WTC11 (cell line): ENCODE results near the gene DPP10. TPM values are rescaled to one million over a fixed set of nuclear protein-coding genes. Genes with fewer than 3 reads are reported as not detected.
A peak's percentile ranks its signal among the peaks of the same experiment; 100 is the strongest.

Source experiments
- ATAC-seq: fragments of 200-7000 bp; cut with Tn5 transposase; 2 replicates; pipeline ENCODE4 v1.10.0; 2021; ENCODE audit warnings: mild to moderate bottlenecking, moderate library complexity
- CTCF ChIA-PET: fragments of 300-600 bp; sonication (Branson Sonifier 250); formaldehyde crosslinking; loops from one replicate; lab custom pipeline; 2021; ENCODE audit warnings: antibody characterized with exemption; lab: Charles Lee
- POLR2A ChIA-PET: fragments of 350-600 bp; sonication (Branson Sonifier 250); formaldehyde crosslinking; loops from one replicate; lab custom pipeline; 2021; ENCODE audit warnings: antibody characterized with exemption; lab: Charles Lee
- DNase-seq: peaks from one replicate; pipeline ENCODE4 v3.0.0; 2021; ENCODE audit warnings: low spot score
- H3K27ac Mint-ChIP-seq: 2 replicates; pipeline ENCODE4 v1.8.0; 2021; ENCODE audit warnings: mixed read lengths
- H3K27me3 Mint-ChIP-seq: 2 replicates; pipeline ENCODE4 v1.8.0; 2021; ENCODE audit warnings: low read depth, mild to moderate bottlenecking, moderate library complexity, mixed read lengths
- H3K36me3 Mint-ChIP-seq: 2 replicates; pipeline ENCODE4 v1.8.0; 2021; ENCODE audit warnings: mixed read lengths
- H3K4me1 Mint-ChIP-seq: 2 replicates; pipeline ENCODE4 v1.8.0; 2022; ENCODE audit warnings: mixed read lengths
- H3K4me3 Mint-ChIP-seq: 2 replicates; pipeline ENCODE4 v1.8.0; 2021; ENCODE audit warnings: mild to moderate bottlenecking, moderate library complexity, mixed read lengths
- H3K9me3 Mint-ChIP-seq: 2 replicates; pipeline ENCODE4 v1.8.0; 2021; ENCODE audit warnings: mixed read lengths
- MXD4 ChIP-seq: fragments of 250-450 bp; sonication (Bioruptor Pico); IDR thresholded peaks from 2 replicates; pipeline ENCODE4 v1.8.0; 2021; ENCODE audit warnings: mild to moderate bottlenecking, moderate library complexity, borderline replicate concordance
- NR3C1 ChIP-seq: sonication (generic); formaldehyde crosslinking; conservative IDR thresholded peaks from 2 replicates; pipeline ENCODE4 v1.8.1; 2023; ENCODE audit warnings: low read depth, mild to moderate bottlenecking, missing genetic modification reagents
- TEAD4 ChIP-seq: sonication (generic); formaldehyde crosslinking; IDR thresholded peaks from 2 replicates; pipeline ENCODE4 v1.8.0; 2022; ENCODE audit warnings: mild to moderate bottlenecking, missing genetic modification reagents
- total RNA-seq: library from RNA; stranded (reverse); gene quantifications from 3 replicates; pipeline ENCODE4 v1.2.3, GENCODE V29; 2021
- TF ChIP-seq, protein P1 (sequence below): sonication (generic); formaldehyde crosslinking; IDR thresholded peaks from 2 replicates; pipeline ENCODE4 v1.8.1; 2022; ENCODE audit warnings: low read depth, mild to moderate bottlenecking, moderate library complexity, missing genetic modification reagents, borderline replicate concordance
- TF ChIP-seq, protein P2 (sequence below): sonication (generic); formaldehyde crosslinking; IDR thresholded peaks from 2 replicates; pipeline ENCODE4 v1.8.0; 2022; ENCODE audit warnings: mild to moderate bottlenecking, missing genetic modification reagents
- TF ChIP-seq, protein P3 (sequence below): fragments of 250-450 bp; sonication (Bioruptor Pico); IDR thresholded peaks from 2 replicates; pipeline ENCODE4 v1.9.0; 2021; ENCODE audit warnings: mild to moderate bottlenecking
- TF ChIP-seq, protein P4 (sequence below): sonication (generic); formaldehyde crosslinking; IDR thresholded peaks from 2 replicates; pipeline ENCODE4 v1.8.0; 2022; ENCODE audit warnings: mild to moderate bottlenecking, missing genetic modification reagents
- TF ChIP-seq, protein P5 (sequence below): sonication (generic); formaldehyde crosslinking; IDR thresholded peaks from 2 replicates; pipeline ENCODE4 v1.8.0; 2023; ENCODE audit warnings: missing genetic modification reagents, mild to moderate bottlenecking, borderline replicate concordance
- TF ChIP-seq, protein P6 (sequence below): sonication (generic); formaldehyde crosslinking; IDR thresholded peaks from 2 replicates; pipeline ENCODE4 v1.8.0; 2023; ENCODE audit warnings: mild to moderate bottlenecking, missing genetic modification reagents
- TF ChIP-seq, protein P7 (sequence below): fragments of 250-450 bp; sonication (Bioruptor Pico); IDR thresholded peaks from 2 replicates; pipeline ENCODE4 v1.9.0; 2021; ENCODE audit warnings: mild to moderate bottlenecking, borderline replicate concordance
- TF ChIP-seq, protein P8 (sequence below): fragments of 250-450 bp; sonication (Bioruptor Pico); IDR thresholded peaks from 2 replicates; pipeline ENCODE4 v2.1.2; 2022; ENCODE audit warnings: mild to moderate bottlenecking, moderate library complexity
- TF ChIP-seq, protein P9 (sequence below): fragments of 200-600 bp; IDR thresholded peaks from 2 replicates; pipeline ENCODE4 v1.8.0; 2022; ENCODE audit warnings: antibody characterized with exemption

Gene DPP10
- total RNA-seq, 1 experiment from 2014 or later = 4.0 TPM

DNA sequence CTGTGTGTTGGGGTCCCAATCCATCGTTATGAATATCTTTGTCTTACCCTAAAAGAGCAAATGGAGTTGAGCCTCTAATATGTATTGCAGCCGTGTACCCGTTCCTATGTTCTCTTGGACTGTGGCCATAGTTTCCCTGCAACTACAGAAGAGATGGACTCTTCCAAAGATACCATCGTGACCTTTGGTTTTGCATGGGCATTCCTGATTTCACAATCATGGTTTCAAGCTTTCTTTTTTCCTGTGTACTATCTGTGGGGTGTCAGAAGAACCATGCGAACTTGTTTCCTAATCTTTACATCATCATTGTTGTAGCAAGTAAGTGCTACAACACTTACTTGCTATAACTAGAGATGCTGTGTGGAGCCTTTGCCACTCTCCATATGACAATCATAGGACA lies 1295.7 kb downstream of the DPP10 start (continued):
- TF ChIP-seq, protein P1, sequence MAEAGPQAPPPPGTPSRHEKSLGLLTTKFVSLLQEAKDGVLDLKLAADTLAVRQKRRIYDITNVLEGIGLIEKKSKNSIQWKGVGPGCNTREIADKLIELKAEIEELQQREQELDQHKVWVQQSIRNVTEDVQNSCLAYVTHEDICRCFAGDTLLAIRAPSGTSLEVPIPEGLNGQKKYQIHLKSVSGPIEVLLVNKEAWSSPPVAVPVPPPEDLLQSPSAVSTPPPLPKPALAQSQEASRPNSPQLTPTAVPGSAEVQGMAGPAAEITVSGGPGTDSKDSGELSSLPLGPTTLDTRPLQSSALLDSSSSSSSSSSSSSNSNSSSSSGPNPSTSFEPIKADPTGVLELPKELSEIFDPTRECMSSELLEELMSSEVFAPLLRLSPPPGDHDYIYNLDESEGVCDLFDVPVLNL (CRISPR knock-in tag) = no peak
- TF ChIP-seq NR3C1 (CRISPR knock-in tag) = no peak
- TF ChIP-seq TEAD4 (CRISPR knock-in tag) = no peak
- TF ChIP-seq, protein P2, sequence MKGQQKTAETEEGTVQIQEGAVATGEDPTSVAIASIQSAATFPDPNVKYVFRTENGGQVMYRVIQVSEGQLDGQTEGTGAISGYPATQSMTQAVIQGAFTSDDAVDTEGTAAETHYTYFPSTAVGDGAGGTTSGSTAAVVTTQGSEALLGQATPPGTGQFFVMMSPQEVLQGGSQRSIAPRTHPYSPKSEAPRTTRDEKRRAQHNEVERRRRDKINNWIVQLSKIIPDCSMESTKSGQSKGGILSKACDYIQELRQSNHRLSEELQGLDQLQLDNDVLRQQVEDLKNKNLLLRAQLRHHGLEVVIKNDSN (CRISPR knock-in tag) = no peak
- TF ChIP-seq, protein P3, sequence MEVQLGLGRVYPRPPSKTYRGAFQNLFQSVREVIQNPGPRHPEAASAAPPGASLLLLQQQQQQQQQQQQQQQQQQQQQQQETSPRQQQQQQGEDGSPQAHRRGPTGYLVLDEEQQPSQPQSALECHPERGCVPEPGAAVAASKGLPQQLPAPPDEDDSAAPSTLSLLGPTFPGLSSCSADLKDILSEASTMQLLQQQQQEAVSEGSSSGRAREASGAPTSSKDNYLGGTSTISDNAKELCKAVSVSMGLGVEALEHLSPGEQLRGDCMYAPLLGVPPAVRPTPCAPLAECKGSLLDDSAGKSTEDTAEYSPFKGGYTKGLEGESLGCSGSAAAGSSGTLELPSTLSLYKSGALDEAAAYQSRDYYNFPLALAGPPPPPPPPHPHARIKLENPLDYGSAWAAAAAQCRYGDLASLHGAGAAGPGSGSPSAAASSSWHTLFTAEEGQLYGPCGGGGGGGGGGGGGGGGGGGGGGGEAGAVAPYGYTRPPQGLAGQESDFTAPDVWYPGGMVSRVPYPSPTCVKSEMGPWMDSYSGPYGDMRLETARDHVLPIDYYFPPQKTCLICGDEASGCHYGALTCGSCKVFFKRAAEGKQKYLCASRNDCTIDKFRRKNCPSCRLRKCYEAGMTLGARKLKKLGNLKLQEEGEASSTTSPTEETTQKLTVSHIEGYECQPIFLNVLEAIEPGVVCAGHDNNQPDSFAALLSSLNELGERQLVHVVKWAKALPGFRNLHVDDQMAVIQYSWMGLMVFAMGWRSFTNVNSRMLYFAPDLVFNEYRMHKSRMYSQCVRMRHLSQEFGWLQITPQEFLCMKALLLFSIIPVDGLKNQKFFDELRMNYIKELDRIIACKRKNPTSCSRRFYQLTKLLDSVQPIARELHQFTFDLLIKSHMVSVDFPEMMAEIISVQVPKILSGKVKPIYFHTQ = no peak
- TF ChIP-seq, protein P4, sequence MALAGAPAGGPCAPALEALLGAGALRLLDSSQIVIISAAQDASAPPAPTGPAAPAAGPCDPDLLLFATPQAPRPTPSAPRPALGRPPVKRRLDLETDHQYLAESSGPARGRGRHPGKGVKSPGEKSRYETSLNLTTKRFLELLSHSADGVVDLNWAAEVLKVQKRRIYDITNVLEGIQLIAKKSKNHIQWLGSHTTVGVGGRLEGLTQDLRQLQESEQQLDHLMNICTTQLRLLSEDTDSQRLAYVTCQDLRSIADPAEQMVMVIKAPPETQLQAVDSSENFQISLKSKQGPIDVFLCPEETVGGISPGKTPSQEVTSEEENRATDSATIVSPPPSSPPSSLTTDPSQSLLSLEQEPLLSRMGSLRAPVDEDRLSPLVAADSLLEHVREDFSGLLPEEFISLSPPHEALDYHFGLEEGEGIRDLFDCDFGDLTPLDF (CRISPR knock-in tag) = no peak
- TF ChIP-seq, protein P5, sequence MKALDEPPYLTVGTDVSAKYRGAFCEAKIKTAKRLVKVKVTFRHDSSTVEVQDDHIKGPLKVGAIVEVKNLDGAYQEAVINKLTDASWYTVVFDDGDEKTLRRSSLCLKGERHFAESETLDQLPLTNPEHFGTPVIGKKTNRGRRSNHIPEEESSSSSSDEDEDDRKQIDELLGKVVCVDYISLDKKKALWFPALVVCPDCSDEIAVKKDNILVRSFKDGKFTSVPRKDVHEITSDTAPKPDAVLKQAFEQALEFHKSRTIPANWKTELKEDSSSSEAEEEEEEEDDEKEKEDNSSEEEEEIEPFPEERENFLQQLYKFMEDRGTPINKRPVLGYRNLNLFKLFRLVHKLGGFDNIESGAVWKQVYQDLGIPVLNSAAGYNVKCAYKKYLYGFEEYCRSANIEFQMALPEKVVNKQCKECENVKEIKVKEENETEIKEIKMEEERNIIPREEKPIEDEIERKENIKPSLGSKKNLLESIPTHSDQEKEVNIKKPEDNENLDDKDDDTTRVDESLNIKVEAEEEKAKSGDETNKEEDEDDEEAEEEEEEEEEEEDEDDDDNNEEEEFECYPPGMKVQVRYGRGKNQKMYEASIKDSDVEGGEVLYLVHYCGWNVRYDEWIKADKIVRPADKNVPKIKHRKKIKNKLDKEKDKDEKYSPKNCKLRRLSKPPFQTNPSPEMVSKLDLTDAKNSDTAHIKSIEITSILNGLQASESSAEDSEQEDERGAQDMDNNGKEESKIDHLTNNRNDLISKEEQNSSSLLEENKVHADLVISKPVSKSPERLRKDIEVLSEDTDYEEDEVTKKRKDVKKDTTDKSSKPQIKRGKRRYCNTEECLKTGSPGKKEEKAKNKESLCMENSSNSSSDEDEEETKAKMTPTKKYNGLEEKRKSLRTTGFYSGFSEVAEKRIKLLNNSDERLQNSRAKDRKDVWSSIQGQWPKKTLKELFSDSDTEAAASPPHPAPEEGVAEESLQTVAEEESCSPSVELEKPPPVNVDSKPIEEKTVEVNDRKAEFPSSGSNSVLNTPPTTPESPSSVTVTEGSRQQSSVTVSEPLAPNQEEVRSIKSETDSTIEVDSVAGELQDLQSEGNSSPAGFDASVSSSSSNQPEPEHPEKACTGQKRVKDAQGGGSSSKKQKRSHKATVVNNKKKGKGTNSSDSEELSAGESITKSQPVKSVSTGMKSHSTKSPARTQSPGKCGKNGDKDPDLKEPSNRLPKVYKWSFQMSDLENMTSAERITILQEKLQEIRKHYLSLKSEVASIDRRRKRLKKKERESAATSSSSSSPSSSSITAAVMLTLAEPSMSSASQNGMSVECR = no peak
- TF ChIP-seq, all 79 proteins: peak for 0

DNA sequence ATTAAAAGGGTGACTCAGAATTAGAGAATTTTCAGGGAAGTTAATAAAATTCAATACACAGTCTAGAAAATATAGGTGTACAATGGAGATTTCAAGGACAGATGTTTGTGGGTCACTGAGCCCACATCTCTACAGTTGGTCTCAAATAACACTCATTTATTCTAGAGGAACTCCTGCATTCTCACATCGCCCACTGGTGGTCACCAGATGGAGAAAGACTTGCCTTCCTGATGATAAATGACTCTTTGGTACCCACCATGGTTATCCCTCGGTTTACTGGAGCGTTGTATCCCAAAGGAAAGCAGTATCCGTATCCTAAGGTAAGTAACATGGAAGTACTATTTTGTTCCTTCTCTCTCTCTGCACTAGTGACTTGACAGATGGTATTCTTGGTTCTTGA lies 1297.1 kb downstream of the DPP10 start:
- CTCF ChIA-PET = no interaction called here
- no peaks in the 10 kb centered on the region for H3K27me3 Mint-ChIP-seq
- H3K9me3 Mint-ChIP-seq = peaks cover 14% of the 10 kb centered on the region; the same call in 1 of the 2 replicates
- peak; percentile 67 for ATAC-seq
- H3K36me3 Mint-ChIP-seq = no peaks in the 10 kb centered on the region; the same call in 1 of the 2 replicates
- no peaks in the 10 kb centered on the region for H3K4me1 Mint-ChIP-seq
- peak; percentile 21 for DNase-seq
- H3K27ac Mint-ChIP-seq = no peak overlapping the region
- TF ChIP-seq, protein P6, sequence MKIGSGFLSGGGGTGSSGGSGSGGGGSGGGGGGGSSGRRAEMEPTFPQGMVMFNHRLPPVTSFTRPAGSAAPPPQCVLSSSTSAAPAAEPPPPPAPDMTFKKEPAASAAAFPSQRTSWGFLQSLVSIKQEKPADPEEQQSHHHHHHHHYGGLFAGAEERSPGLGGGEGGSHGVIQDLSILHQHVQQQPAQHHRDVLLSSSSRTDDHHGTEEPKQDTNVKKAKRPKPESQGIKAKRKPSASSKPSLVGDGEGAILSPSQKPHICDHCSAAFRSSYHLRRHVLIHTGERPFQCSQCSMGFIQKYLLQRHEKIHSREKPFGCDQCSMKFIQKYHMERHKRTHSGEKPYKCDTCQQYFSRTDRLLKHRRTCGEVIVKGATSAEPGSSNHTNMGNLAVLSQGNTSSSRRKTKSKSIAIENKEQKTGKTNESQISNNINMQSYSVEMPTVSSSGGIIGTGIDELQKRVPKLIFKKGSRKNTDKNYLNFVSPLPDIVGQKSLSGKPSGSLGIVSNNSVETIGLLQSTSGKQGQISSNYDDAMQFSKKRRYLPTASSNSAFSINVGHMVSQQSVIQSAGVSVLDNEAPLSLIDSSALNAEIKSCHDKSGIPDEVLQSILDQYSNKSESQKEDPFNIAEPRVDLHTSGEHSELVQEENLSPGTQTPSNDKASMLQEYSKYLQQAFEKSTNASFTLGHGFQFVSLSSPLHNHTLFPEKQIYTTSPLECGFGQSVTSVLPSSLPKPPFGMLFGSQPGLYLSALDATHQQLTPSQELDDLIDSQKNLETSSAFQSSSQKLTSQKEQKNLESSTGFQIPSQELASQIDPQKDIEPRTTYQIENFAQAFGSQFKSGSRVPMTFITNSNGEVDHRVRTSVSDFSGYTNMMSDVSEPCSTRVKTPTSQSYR = no peak
- no peak for TF ChIP-seq MXD4 (CRISPR knock-in tag)
- TF ChIP-seq, protein P7, sequence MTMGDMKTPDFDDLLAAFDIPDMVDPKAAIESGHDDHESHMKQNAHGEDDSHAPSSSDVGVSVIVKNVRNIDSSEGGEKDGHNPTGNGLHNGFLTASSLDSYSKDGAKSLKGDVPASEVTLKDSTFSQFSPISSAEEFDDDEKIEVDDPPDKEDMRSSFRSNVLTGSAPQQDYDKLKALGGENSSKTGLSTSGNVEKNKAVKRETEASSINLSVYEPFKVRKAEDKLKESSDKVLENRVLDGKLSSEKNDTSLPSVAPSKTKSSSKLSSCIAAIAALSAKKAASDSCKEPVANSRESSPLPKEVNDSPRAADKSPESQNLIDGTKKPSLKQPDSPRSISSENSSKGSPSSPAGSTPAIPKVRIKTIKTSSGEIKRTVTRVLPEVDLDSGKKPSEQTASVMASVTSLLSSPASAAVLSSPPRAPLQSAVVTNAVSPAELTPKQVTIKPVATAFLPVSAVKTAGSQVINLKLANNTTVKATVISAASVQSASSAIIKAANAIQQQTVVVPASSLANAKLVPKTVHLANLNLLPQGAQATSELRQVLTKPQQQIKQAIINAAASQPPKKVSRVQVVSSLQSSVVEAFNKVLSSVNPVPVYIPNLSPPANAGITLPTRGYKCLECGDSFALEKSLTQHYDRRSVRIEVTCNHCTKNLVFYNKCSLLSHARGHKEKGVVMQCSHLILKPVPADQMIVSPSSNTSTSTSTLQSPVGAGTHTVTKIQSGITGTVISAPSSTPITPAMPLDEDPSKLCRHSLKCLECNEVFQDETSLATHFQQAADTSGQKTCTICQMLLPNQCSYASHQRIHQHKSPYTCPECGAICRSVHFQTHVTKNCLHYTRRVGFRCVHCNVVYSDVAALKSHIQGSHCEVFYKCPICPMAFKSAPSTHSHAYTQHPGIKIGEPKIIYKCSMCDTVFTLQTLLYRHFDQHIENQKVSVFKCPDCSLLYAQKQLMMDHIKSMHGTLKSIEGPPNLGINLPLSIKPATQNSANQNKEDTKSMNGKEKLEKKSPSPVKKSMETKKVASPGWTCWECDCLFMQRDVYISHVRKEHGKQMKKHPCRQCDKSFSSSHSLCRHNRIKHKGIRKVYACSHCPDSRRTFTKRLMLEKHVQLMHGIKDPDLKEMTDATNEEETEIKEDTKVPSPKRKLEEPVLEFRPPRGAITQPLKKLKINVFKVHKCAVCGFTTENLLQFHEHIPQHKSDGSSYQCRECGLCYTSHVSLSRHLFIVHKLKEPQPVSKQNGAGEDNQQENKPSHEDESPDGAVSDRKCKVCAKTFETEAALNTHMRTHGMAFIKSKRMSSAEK (CRISPR knock-in tag) = no peak
- TF ChIP-seq, protein P8, sequence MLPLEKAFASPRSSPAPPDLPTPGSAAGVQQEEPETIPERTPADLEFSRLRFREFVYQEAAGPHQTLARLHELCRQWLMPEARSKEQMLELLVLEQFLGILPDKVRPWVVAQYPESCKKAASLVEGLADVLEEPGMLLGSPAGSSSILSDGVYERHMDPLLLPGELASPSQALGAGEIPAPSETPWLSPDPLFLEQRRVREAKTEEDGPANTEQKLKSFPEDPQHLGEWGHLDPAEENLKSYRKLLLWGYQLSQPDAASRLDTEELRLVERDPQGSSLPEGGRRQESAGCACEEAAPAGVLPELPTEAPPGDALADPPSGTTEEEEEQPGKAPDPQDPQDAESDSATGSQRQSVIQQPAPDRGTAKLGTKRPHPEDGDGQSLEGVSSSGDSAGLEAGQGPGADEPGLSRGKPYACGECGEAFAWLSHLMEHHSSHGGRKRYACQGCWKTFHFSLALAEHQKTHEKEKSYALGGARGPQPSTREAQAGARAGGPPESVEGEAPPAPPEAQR (CRISPR knock-in tag) = no peak
- TF ChIP-seq, protein P9, sequence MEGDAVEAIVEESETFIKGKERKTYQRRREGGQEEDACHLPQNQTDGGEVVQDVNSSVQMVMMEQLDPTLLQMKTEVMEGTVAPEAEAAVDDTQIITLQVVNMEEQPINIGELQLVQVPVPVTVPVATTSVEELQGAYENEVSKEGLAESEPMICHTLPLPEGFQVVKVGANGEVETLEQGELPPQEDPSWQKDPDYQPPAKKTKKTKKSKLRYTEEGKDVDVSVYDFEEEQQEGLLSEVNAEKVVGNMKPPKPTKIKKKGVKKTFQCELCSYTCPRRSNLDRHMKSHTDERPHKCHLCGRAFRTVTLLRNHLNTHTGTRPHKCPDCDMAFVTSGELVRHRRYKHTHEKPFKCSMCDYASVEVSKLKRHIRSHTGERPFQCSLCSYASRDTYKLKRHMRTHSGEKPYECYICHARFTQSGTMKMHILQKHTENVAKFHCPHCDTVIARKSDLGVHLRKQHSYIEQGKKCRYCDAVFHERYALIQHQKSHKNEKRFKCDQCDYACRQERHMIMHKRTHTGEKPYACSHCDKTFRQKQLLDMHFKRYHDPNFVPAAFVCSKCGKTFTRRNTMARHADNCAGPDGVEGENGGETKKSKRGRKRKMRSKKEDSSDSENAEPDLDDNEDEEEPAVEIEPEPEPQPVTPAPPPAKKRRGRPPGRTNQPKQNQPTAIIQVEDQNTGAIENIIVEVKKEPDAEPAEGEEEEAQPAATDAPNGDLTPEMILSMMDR = 0 out of 2 replicates have a peak, but pooled peaks have one; percentile 24
- POLR2A ChIA-PET = no interaction called here
- H3K4me3 Mint-ChIP-seq = no peak overlapping the region
